Epithelial cell of proximal tubule (primary cell): ENCODE measurements around the gene RASSF7. TPM values are rescaled to one million over a fixed set of nuclear protein-coding genes. Genes with fewer than 3 reads are reported as not detected.

Experiments used
- DNase-seq: peaks from one replicate; pipeline ENCODE4 v3.0.0-alpha.2; 2011; ENCODE audit warnings: low read depth
- H3K4me3 ChIP-seq: 2 replicates; pipeline ENCODE4 v1.5.1; 2011; ENCODE audit warnings: low read depth, mild to moderate bottlenecking, low read length
- total RNA-seq: library from RNA; depleted of rRNA; stranded (reverse); fragments of >200 nt; gene quantifications from 2 replicates; pipeline ENCODE4 v1.2.3, GENCODE V29; 2015
- TF ChIP-seq, protein P1 (sequence below): conservative IDR thresholded peaks from 2 replicates; pipeline ENCODE4 v1.5.1; 2012; ENCODE audit warnings: low read depth, mild to moderate bottlenecking, low read length

Gene RASSF7
- total RNA-seq, 1 donor from 2014 or later = 154 TPM

DNA sequence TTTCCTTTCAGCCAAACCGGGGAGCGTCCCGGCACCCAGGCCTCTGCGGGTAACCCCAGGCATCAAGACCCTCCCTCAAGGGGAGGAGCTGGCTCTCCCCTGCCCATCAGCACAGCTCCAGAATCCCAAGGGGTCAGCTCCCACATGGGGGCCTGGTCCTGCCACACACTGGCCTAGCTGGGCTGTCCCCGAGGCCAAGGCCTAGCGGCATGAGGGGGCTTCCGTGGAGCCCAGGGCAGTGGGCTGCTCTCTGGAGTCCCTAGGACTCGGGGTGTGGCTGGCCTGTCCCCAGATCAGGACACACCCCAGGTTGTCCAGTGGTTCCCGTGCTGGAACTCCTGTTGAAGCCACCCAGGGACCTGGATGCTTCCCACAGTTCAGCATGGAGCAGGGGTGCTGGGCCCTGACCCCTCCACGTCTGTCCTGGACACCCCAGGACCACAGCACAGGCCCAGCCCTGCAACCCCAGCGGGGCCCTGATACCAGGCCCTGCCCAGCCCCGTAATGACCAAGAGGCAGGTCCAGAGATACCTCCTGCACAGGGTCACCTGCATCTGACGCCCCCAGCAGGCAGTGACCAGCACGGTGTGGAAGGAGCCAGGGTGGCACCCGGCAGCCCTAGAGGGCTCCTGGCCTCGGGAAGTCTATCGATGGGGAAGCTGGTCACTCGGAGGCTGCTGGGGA lies 30.9 kb upstream of the RASSF7 start:
- TF ChIP-seq, protein P1, sequence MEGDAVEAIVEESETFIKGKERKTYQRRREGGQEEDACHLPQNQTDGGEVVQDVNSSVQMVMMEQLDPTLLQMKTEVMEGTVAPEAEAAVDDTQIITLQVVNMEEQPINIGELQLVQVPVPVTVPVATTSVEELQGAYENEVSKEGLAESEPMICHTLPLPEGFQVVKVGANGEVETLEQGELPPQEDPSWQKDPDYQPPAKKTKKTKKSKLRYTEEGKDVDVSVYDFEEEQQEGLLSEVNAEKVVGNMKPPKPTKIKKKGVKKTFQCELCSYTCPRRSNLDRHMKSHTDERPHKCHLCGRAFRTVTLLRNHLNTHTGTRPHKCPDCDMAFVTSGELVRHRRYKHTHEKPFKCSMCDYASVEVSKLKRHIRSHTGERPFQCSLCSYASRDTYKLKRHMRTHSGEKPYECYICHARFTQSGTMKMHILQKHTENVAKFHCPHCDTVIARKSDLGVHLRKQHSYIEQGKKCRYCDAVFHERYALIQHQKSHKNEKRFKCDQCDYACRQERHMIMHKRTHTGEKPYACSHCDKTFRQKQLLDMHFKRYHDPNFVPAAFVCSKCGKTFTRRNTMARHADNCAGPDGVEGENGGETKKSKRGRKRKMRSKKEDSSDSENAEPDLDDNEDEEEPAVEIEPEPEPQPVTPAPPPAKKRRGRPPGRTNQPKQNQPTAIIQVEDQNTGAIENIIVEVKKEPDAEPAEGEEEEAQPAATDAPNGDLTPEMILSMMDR = no peak
- H3K4me3 ChIP-seq = no peak overlapping the region
- DNase-seq = no peak

DNA sequence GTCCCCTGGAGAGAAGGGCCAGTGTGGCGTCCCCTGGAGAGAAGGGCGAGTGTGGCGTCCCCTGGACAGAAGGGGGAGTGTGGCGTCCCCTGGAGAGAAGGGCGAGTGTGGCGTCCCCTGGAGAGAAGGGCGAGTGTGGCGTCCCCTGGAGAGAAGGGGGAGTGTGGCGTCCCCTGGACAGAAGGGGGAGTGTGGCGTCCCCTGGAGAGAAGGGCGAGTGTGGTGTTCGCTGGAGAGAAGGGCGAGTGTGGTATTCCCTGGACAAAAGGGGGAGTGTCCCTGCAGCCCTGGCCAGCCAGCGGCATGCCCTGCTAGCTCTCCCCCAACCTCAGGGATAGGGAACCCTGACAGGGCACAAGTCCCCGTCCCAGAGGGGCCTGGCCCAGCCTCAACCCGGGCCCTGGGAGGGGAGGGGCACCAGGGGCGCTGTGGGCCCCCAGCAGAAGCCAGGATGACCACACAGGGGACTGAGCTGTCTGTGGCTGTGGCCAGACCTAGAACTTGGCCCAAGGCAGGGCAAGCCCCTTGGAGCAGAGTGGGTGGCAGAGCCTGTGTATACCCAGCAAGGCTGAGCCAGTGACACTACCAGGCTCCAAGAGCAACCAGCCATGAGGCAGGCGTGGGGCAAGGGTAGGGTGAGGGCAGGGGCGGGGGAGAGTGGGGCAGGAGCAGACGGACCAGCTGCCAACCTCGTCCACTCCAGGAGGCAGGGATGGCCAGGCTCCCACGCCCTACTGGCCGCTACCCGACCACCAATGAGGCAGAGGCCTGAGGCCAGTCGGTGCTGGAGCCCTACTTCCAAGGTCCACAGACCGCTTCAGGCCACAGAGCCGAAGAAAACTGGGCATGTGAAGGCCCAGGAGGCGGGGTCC lies 29.6 kb upstream of the RASSF7 start:
- DNase-seq = no peak
- TF ChIP-seq, protein P1 = no peak
- no peak overlapping the region for H3K4me3 ChIP-seq

DNA sequence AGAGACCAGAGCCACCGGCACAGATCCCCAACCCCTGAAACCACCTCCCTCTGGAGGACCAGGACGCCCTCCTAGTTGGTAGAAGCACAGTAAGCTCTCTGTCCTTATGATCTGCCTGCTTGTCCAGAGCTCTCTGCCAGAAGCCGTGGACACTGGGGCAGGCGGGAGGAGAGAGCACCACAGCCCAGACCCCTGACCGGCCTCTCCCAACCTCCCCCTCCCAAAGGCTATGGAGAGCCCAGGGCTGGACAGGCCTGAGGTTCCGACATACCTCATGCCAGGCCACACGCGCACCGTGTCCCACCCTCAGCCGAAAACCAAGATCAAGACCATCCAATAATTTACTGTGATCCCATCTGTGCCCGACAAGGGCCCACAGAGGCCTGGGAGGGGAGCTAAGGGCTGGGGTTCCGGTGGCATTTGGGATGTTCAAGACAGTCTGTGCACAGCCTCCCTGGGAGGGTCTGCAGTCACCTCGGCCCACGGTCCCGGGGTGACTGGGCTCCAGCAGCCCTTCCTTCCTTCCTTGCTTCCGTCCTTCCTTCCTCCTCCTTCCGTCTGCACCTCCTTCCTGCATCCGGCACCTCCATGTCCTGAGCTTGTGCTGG lies 28.7 kb upstream of the RASSF7 start:
- TF ChIP-seq, protein P1 = no peak
- H3K4me3 ChIP-seq = no peak overlapping the region
- DNase-seq = no peak

DNA sequence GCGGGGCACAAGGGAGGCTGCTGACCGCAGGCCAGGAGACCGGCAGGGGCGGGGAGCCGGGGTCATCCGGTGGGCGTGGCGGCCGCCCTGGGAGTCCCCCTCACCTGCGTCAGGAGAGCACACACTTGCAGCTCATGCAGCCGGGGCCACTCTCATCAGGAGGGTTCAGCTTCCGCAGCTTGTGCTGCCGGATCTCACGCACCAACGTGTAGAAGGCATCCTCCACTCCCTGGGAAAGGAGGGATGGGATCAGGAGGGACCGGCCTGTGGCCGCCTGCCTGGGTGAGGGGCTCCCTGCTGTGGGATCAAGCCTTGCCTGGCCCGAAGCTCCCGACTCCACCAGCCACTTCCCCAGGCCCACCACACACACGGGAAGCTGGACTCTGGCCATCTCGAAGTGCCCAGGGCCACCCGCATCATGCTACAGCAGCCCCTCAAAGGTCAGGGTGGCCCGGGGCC lies 28.2 kb upstream of the RASSF7 start:
- H3K4me3 ChIP-seq = no peak overlapping the region
- no peak for DNase-seq
- TF ChIP-seq, protein P1 = no peak

DNA sequence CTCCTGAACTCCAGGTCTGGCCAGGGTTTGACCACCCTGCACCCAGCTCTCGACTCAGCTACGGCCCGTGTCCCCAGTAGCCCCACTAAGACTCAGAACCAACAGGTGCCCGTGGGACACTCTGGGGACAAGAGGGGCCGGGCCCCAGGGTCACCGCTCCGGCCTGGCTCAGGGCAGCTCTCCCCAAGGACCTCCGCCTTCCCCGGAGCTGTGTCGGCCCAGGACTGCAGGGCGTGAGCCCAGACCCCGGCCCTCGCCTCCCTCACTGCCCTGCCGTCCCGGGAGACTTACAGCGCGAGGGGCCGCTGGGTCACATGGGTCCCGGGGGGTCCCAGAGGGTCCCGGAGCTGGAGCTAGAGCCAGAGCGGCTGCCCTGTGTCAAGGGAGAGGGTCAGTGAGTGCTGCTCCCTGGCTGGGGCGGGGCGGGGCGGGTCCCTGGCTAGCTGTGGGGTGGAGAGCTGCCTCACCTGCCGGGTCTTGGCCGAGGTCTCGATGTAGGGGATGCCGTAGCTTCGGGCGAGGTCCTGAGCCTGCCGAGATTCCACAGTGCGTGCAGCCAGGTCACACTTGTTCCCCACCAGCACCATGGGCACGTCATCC lies 27.7 kb upstream of the RASSF7 start:
- DNase-seq = no peak
- H3K4me3 ChIP-seq = no peak overlapping the region
- TF ChIP-seq, protein P1 = no peak

DNA sequence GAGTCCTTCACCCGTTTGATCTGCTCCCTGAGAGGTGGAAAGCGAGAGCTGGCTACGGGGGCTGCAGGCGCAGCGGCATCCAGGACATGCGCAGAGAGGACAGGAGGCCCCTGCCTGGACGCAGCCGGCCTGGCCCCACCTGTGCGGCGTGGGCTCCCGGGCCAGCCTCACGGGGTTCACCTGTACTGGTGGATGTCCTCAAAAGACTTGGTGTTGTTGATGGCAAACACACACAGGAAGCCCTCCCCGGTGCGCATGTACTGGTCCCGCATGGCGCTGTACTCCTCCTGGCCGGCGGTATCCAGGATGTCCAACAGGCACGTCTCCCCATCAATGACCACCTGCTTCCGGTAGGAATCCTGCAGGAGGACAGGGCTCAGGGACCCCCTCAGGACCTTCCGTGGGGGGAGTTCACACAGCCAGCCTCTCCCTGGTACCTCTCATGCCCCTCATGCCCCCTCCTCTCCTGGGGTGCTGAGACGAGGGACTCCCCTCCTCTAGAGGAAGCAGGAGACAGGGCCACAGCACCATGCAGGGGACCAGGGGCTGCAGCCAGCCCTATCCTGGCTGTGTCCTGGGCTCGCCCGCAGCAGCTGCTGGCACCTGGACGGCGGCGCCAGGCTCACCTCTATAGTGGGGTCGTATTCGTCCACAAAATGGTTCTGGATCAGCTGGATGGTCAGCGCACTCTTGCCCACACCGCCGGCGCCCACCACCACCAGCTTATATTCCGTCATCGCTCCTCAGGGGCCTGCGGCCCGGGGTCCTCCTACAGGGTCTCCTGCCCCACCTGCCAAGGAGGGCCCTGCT lies 27.0 kb upstream of the RASSF7 start:
- TF ChIP-seq, protein P1 = no peak

More for the DNA sequence above, 27.0 kb upstream of the RASSF7 start:
- no peak for DNase-seq
- peak overlapping the region; percentile 88 for H3K4me3 ChIP-seq
